Inflammatory macrophage treated with lipopolysaccharide for 4 hours (primary cell): ENCODE results near the gene RGS11.

Source experiments
- DNase-seq: peaks from one replicate; pipeline ENCODE4 v3.0.0-alpha.2; 2020

RGS11 gene

GRCh38 chr16:296276-296675, 20.5 kb upstream of the RGS11 start:
- DNase-seq = no peak

- no peak for DNase-seq
These were observed 17.5 kb upstream of the RGS11 start for GRCh38 chr16:293043-293775.

GRCh38 chr16:291539-291938, 15.8 kb upstream of the RGS11 start:
- DNase-seq = no peak

- DNase-seq = no peak
These were observed 15.1 kb upstream of the RGS11 start for GRCh38 chr16:290681-291405.

GRCh38 chr16:290015-290680, 14.4 kb upstream of the RGS11 start:
- DNase-seq = no peak

- DNase-seq = no peak
These were observed 13.8 kb upstream of the RGS11 start for GRCh38 chr16:289395-289997.

GRCh38 chr16:287981-288920, 12.5 kb upstream of the RGS11 start:
- no peak for DNase-seq

GRCh38 chr16:287298-287811, 11.6 kb upstream of the RGS11 start:
- DNase-seq = no peak

- DNase-seq = no peak
These were observed 10.9 kb upstream of the RGS11 start for GRCh38 chr16:286491-287297.

GRCh38 chr16:285146-286055, 9.7 kb upstream of the RGS11 start:
- DNase-seq = no peak

- DNase-seq = no peak
These were observed 8.7 kb upstream of the RGS11 start for GRCh38 chr16:284204-285120.

GRCh38 chr16:283033-283805, 7.5 kb upstream of the RGS11 start, which contains the start of gene PDIA2:
TSS of gene PDIA2 (plus strand) at chr16:283164. CDS start at chr16:283170, 6 bp downstream.
- DNase-seq = no peak

GRCh38 chr16:282491-282890, 6.7 kb upstream of the RGS11 start:
- DNase-seq = no peak

- DNase-seq = no peak
These were observed 6.0 kb upstream of the RGS11 start for GRCh38 chr16:281660-282255.

GRCh38 chr16:280991-281659, 5.4 kb upstream of the RGS11 start:
- no peak for DNase-seq

GRCh38 chr16:280552-280951, 4.8 kb upstream of the RGS11 start, which contains the start of gene ARHGDIG:
TSS of gene ARHGDIG (plus strand) at chr16:280591. CDS start at chr16:280681, 90 bp downstream.
- DNase-seq = no peak

- no peak for DNase-seq
These were observed 4.3 kb upstream of the RGS11 start for GRCh38 chr16:280005-280460.
